ENCODE results near the gene ZNF524.

- TF ChIP-seq CTCF (IDR thresholded peaks at IDR 0.05) (no peak), POLR2A (IDR thresholded peaks at IDR 0.05) (no peak), POLR2AphosphoS5 (IDR thresholded peaks at IDR 0.05) (no peak)
Observed at GRCh38 chr19:55581145-55581822, 18.8 kb upstream of the ZNF524 start.

All from prostate gland (tissue), 2 donors.